ENCODE data around the gene ELN. TPM values are rescaled to one million over a fixed set of nuclear protein-coding genes. Genes with fewer than 3 reads are reported as not detected.

The ELN gene
- polyA plus RNA-seq, 1 donor (not counting 4 experiments of a cell fraction or from before 2014, with no cell fraction given): not detected

GRCh38 chr7:74084722-74085578, 57.0 kb downstream of the ELN start:
- Histone ChIP-seq H3K36me3 (ENCODE audit: control insufficient read depth in 2 of 2, extremely low read depth in 1 of 2, insufficient read depth in 2 of 2, low read length in 2 of 2) (peaks cover 10 to 18% of the 10 kb centered on the region in 2 experiments), H2AFZ (ENCODE audit: control insufficient read depth, low read length) (no peak overlapping the region), H4K20me1 (ENCODE audit: control insufficient read depth, extremely low read depth, insufficient read depth, low read length) (no peaks in the 10 kb centered on the region), H3K9ac (ENCODE audit: control insufficient read depth, extremely low read depth, insufficient read depth, low read length) (peak overlapping the region; percentile 83), H3K4me2 (ENCODE audit: control insufficient read depth, extremely low read depth, insufficient read depth, low read depth, low read length) (peak overlapping the region; percentile 80), H3K27me3 (ENCODE audit: control insufficient read depth, extremely low read depth, insufficient read depth, low read length) (no peaks in the 10 kb centered on the region), H3K4me3 (ENCODE audit: control insufficient read depth in 2 of 3, extremely low read depth in 1 of 3, insufficient read depth in 2 of 3, low read depth in 1 of 3, low read length in 3 of 3) (peak overlapping the region; percentile 61 to 89 (median 77)), H3K9me1 (ENCODE audit: control insufficient read depth, extremely low read depth, insufficient read depth, low read length) (no peaks in the 10 kb centered on the region), H3K4me1 (ENCODE audit: control insufficient read depth, extremely low read depth, insufficient read depth, low read length) (peaks cover 11% of the 10 kb centered on the region), H3K27ac (ENCODE audit: control insufficient read depth, insufficient read depth, low read length) (peak overlapping the region; percentile 55), H3K9me3 (ENCODE audit: control insufficient read depth, low read depth, low read length) (no peaks in the 10 kb centered on the region), H3K79me2 (ENCODE audit: control insufficient read depth, insufficient read depth, low read length) (peaks cover 2% of the 10 kb centered on the region)
- TF ChIP-seq EZH2 (IDR thresholded peaks at IDR 0.05; ENCODE audit: low read length) (no peak), CTCF (optimal IDR thresholded peaks at IDR 0.05 in 1 of 3, IDR thresholded peaks at IDR 0.05 in 1 of 3, conservative IDR thresholded peaks at IDR 0.05 in 1 of 3; ENCODE audit: extremely low read depth in 1 of 3, insufficient read depth in 2 of 3, low read length in 3 of 3) (no peak)
- DNase-seq (ENCODE audit: low read depth, low spot score) (no peak), FAIRE-seq (no peak)
- dilution Hi-C loops (cut with MboI; ENCODE audit: extremely low pct_ligation_motif_present, low sequenced_read_pairs): no loop called here

DNA sequence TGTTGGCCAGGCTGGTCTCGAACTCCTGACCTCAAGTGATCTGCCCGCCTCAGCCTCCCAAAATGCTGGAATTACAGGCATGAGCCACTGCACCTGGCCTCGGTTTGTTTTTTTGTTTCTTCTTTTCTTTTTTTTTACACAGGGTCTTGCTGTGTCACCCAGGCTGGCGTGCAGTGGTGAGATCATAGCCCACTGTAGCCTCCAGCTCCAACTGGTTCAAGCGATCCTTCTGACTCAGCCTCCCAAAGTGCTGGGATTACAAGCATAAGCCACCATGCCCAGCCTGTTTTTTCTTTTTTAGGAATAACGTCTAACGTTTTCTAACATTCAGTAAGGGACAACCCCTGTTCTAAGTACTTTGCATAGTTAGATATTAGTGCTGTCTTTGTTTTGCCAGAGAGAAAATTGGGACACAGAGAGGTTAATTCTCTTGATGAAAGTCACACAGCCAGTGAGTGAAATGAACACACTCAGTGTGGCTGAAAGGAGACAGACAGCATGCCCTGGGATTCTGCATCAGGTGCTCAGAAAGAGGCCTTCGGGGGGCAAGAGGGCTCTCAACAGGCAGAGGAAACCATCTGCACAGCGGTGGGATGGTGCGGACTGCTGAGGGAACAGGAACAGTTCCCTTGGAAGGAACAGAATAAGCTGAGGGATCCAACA, 59.9 kb downstream of the ELN start:
- Histone ChIP-seq H3K36me3 (ENCODE audit: control insufficient read depth in 2 of 2, extremely low read depth in 1 of 2, insufficient read depth in 2 of 2, low read length in 2 of 2) (peaks cover 10 to 22% of the 10 kb centered on the region in 2 experiments), H3K9me3 (ENCODE audit: control insufficient read depth, low read depth, low read length) (no peaks in the 10 kb centered on the region), H3K27ac (ENCODE audit: control insufficient read depth, insufficient read depth, low read length) (no peak overlapping the region), H3K4me2 (ENCODE audit: control insufficient read depth, extremely low read depth, insufficient read depth, low read depth, low read length) (no peak overlapping the region), H3K4me3 (ENCODE audit: control insufficient read depth in 2 of 3, extremely low read depth in 1 of 3, insufficient read depth in 2 of 3, low read depth in 1 of 3, low read length in 3 of 3) (no peak overlapping the region), H3K79me2 (ENCODE audit: control insufficient read depth, insufficient read depth, low read length) (peaks cover 2% of the 10 kb centered on the region), H3K9me1 (ENCODE audit: control insufficient read depth, extremely low read depth, insufficient read depth, low read length) (no peaks in the 10 kb centered on the region), H2AFZ (ENCODE audit: control insufficient read depth, low read length) (no peak overlapping the region), H4K20me1 (ENCODE audit: control insufficient read depth, extremely low read depth, insufficient read depth, low read length) (no peaks in the 10 kb centered on the region), H3K9ac (ENCODE audit: control insufficient read depth, extremely low read depth, insufficient read depth, low read length) (no peak overlapping the region), H3K27me3 (ENCODE audit: control insufficient read depth, extremely low read depth, insufficient read depth, low read length) (no peaks in the 10 kb centered on the region), H3K4me1 (ENCODE audit: control insufficient read depth, extremely low read depth, insufficient read depth, low read length) (peaks cover 11% of the 10 kb centered on the region)
- FAIRE-seq (no peak), DNase-seq (ENCODE audit: low read depth, low spot score) (no peak)
- TF ChIP-seq CTCF (optimal IDR thresholded peaks at IDR 0.05 in 1 of 3, IDR thresholded peaks at IDR 0.05 in 1 of 3, conservative IDR thresholded peaks at IDR 0.05 in 1 of 3; ENCODE audit: extremely low read depth in 1 of 3, insufficient read depth in 2 of 3, low read length in 3 of 3) (no peak), EZH2 (IDR thresholded peaks at IDR 0.05; ENCODE audit: low read length) (no peak)
- dilution Hi-C loops (cut with MboI; ENCODE audit: extremely low pct_ligation_motif_present, low sequenced_read_pairs): no loop called here
